SKM-1 treated with dmso at 0.1 percent for 144 hours (cell line): ENCODE results near the gene SFXN3.
A peak's percentile ranks its signal among the peaks of the same experiment; 100 is the strongest.

Experiments used
- DNase-seq: peaks from one replicate; lab custom pipeline; 2025; ENCODE audit not compliant: unreplicated experiment; lab: John Stamatoyannopoulos, UW

The SFXN3 gene

GRCh38 chr10:101014966-101015581, 16.0 kb upstream of the SFXN3 start:
- no peak for DNase-seq

- DNase-seq, result no peak
These were observed 15.5 kb upstream of the SFXN3 start for GRCh38 chr10:101015582-101015973.

GRCh38 chr10:101016814-101017213, 14.2 kb upstream of the SFXN3 start:
- DNase-seq, result no peak

- DNase-seq, result peak; percentile 86
These were observed 12.9 kb upstream of the SFXN3 start for GRCh38 chr10:101018118-101018599.

GRCh38 chr10:101018600-101019439, 12.2 kb upstream of the SFXN3 start:
- peak; percentile 69 for DNase-seq

GRCh38 chr10:101019440-101019703, 11.7 kb upstream of the SFXN3 start:
- no peak for DNase-seq

GRCh38 chr10:101020427-101021075, 10.5 kb upstream of the SFXN3 start:
- no peak for DNase-seq

GRCh38 chr10:101021239-101021638, 9.8 kb upstream of the SFXN3 start:
- DNase-seq, result no peak

- no peak for DNase-seq
These were observed 9.3 kb upstream of the SFXN3 start for GRCh38 chr10:101021692-101022251.

- no peak for DNase-seq
These were observed 7.9 kb upstream of the SFXN3 start for GRCh38 chr10:101022967-101023705.

GRCh38 chr10:101027106-101027720, 3.8 kb upstream of the SFXN3 start:
- DNase-seq, result no peak

GRCh38 chr10:101028446-101029337, 2.3 kb upstream of the SFXN3 start:
- no peak for DNase-seq

- DNase-seq, result no peak
These were observed 1.3 kb upstream of the SFXN3 start for GRCh38 chr10:101029520-101030295.

- no peak for DNase-seq
These were observed 422 bp upstream of the SFXN3 start for GRCh38 chr10:101030496-101031127.

GRCh38 chr10:101031796-101032636, 982 bp downstream of the SFXN3 start:
- DNase-seq, result peak; percentile 20

GRCh38 chr10:101032637-101033224, 1.7 kb downstream of the SFXN3 start:
- DNase-seq, result peak; percentile 34

- no peak for DNase-seq
These were observed 2.2 kb downstream of the SFXN3 start for GRCh38 chr10:101033276-101033675.
